ENCODE results near the gene P2RX3. TPM values are rescaled to one million over a fixed set of nuclear protein-coding genes. Genes with fewer than 3 reads are reported as not detected.
A peak's percentile ranks its signal among the peaks of the same experiment; 100 is the strongest.

The P2RX3 gene
- total RNA-seq, 1 experiment from 2014 or later, result not detected

DNA sequence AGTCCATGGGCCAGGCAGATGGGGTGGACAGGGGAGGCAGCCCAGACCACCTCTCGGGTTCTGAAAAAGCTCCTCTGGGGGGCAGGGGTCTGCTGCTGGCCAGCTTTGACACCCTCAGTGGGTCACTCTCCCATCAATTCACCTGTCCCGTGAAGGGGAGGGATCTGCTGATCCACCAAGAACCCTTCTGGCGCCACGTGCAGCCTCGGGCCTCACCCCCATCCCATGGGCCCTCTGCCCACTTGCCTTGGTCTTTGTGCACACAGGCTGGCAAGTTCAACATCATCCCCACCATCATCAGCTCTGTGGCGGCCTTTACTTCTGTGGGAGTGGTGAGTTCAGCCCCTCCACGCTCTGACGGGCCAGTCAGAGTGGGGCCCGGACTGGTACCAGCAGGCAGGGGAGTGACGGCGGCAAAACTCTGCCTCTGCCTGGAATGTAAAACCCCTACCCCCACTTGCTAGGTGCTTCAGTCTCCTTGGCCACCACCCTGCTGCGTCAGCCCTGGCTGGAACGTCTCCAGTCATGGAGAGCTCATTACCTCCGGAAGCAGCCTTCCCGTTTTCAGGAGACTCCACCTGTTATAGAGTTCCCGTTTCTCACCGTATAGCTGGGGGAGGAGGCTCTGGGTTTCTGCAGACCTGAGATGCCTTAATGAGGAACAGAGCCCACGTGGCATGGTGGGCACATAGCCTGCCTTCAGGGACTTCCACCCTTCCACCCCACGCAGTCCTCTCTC lies 30.1 kb downstream of the P2RX3 start:
- DNase-seq, result peak in 1 of 2 experiments; percentile 21
- CTCF ChIA-PET, result interaction anchor here (0.5 to 1.8 kb wide), 3 partner anchors 91 to 1284 kb away, joined by 3 to 4 read pairs (median 3); no protein-coding TSS in a partner anchor
- H3K4me3 ChIP-seq, result no peak overlapping the region

DNA sequence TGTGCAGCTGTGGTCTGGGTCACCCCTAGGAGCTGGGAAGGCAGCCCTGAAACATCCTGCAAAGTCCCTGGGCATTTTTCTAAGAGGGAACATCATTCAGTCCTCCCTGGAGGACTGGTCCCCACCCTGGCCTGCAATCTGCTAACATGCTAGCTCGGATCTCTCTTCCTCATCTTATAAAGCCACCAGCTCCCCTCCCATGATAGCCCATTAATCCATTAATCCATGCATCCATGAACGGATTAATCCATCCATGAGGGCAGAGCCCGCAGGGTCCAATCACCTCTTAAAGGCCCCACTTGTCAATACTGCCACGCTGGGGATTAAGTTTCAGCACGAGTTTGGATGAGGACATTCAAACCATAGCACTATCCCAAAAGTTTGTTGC lies 30.7 kb downstream of the P2RX3 start:
- H3K4me2 ChIP-seq, result peak overlapping the region; percentile 23; the same call in 1 of the 2 replicates
- H2AFZ ChIP-seq, result no peak overlapping the region
- ChIA-PET CTCF (interaction anchor here (0.5 to 1.8 kb wide), 3 partner anchors 90 to 1283 kb away, joined by 3 to 4 read pairs (median 3); no protein-coding TSS in a partner anchor), POLR2A (ENCODE audit: unreplicated experiment) (no interaction called here)
- H3K36me3 ChIP-seq (ENCODE audit: low read depth), result no peaks in the 10 kb centered on the region
- no peaks in the 10 kb centered on the region for H3F3A ChIP-seq (ENCODE audit: insufficient read depth, low read depth)
- H3K4me3 ChIP-seq, result no peak overlapping the region
- no TSS peak for BruUV-seq (replicated peaks)
- DNase-seq, result no peak
- peaks cover 22% of the 10 kb centered on the region; the same call in 1 of the 2 replicates for H3K27me3 ChIP-seq (ENCODE audit: insufficient read depth, low read depth)
- TF ChIP-seq, protein P1, sequence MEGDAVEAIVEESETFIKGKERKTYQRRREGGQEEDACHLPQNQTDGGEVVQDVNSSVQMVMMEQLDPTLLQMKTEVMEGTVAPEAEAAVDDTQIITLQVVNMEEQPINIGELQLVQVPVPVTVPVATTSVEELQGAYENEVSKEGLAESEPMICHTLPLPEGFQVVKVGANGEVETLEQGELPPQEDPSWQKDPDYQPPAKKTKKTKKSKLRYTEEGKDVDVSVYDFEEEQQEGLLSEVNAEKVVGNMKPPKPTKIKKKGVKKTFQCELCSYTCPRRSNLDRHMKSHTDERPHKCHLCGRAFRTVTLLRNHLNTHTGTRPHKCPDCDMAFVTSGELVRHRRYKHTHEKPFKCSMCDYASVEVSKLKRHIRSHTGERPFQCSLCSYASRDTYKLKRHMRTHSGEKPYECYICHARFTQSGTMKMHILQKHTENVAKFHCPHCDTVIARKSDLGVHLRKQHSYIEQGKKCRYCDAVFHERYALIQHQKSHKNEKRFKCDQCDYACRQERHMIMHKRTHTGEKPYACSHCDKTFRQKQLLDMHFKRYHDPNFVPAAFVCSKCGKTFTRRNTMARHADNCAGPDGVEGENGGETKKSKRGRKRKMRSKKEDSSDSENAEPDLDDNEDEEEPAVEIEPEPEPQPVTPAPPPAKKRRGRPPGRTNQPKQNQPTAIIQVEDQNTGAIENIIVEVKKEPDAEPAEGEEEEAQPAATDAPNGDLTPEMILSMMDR (conservative IDR thresholded peaks at IDR 0.05), result no peak
- TF ChIP-seq EZH2 (IDR thresholded peaks at IDR 0.05; ENCODE audit: low read depth), result no peak
- H3K9me2 ChIP-seq (ENCODE audit: insufficient read depth), result no peaks in the 10 kb centered on the region
- no peaks in the 10 kb centered on the region for H4K20me1 ChIP-seq (ENCODE audit: insufficient read depth)
- intact Hi-C loops (cut with micrococcal nuclease; ENCODE audit: unreplicated experiment), result no loop called here
- no peak overlapping the region for H3K27ac ChIP-seq
- no peaks in the 10 kb centered on the region for H3K4me1 ChIP-seq (replicated peaks; ENCODE audit: insufficient read depth)
- no peaks in the 10 kb centered on the region for H3K79me2 ChIP-seq (ENCODE audit: low read depth)
- no peaks in the 10 kb centered on the region for H3K9me3 ChIP-seq (ENCODE audit: insufficient read depth, low read depth)

More for the DNA sequence above, 30.1 kb downstream of the P2RX3 start:
- Histone ChIP-seq H3K4me1 (replicated peaks; ENCODE audit: insufficient read depth) (no peaks in the 10 kb centered on the region), H3K36me3 (ENCODE audit: low read depth) (no peaks in the 10 kb centered on the region), H3K27me3 (ENCODE audit: insufficient read depth, low read depth) (peaks cover 28% of the 10 kb centered on the region; the same call in 1 of the 2 replicates), H2AFZ (no peak overlapping the region), H3K9me3 (ENCODE audit: insufficient read depth, low read depth) (no peaks in the 10 kb centered on the region), H4K20me1 (ENCODE audit: insufficient read depth) (no peaks in the 10 kb centered on the region), H3K27ac (no peak overlapping the region), H3F3A (ENCODE audit: insufficient read depth, low read depth) (no peaks in the 10 kb centered on the region), H3K4me2 (peak overlapping the region; percentile 23; the same call in 1 of the 2 replicates), H3K79me2 (ENCODE audit: low read depth) (no peaks in the 10 kb centered on the region), H3K9me2 (ENCODE audit: insufficient read depth) (no peaks in the 10 kb centered on the region)
- intact Hi-C loops (cut with micrococcal nuclease; ENCODE audit: unreplicated experiment), result no loop called here
- TF ChIP-seq, protein P1 (conservative IDR thresholded peaks at IDR 0.05), result no peak
- TF ChIP-seq EZH2 (IDR thresholded peaks at IDR 0.05; ENCODE audit: low read depth), result no peak
- POLR2A ChIA-PET (ENCODE audit: unreplicated experiment), result no interaction called here
- BruUV-seq (replicated peaks), result no TSS peak

DNA sequence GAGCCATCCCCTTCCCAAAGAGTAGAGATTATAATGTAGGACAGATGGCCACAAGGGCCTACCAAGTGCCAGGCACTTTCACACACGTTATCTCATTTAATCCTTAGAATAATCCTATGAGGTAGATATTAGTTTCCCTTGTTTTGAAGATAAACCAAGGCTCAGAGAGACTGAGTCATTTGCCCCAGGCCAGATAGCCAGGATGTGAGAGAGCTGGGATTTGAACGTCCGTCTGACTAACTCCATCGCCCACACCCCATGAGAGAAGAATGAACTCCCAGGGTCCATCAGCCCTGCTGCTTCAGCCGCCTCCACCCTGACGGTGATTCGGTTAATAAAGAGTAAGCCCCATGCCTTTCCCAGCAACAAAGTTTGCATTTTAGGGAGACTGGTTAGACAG lies 32.1 kb downstream of the P2RX3 start:
- TF ChIP-seq, protein P1 (conservative IDR thresholded peaks at IDR 0.05), result no peak
- TF ChIP-seq EZH2 (IDR thresholded peaks at IDR 0.05; ENCODE audit: low read depth), result no peak
- no TSS peak for BruUV-seq (replicated peaks)
- ChIA-PET CTCF (no interaction called here), POLR2A (ENCODE audit: unreplicated experiment) (no interaction called here)
- H3K9me2 ChIP-seq (ENCODE audit: insufficient read depth), result no peaks in the 10 kb centered on the region
- no peak overlapping the region for H3K4me2 ChIP-seq
- H3K27ac ChIP-seq, result no peak overlapping the region
- no peak overlapping the region for H3K4me3 ChIP-seq
- intact Hi-C loops (cut with micrococcal nuclease; ENCODE audit: unreplicated experiment), result no loop called here
- no peaks in the 10 kb centered on the region for H4K20me1 ChIP-seq (ENCODE audit: insufficient read depth)
- H3K4me1 ChIP-seq (replicated peaks; ENCODE audit: insufficient read depth), result no peaks in the 10 kb centered on the region
- H3K9me3 ChIP-seq (ENCODE audit: insufficient read depth, low read depth), result no peaks in the 10 kb centered on the region
- 0 out of 2 replicates have a peak, but pooled peaks cover 13% of the 10 kb centered on the region for H3K27me3 ChIP-seq (ENCODE audit: insufficient read depth, low read depth)
- DNase-seq, result no peak
- H3F3A ChIP-seq (ENCODE audit: insufficient read depth, low read depth), result no peaks in the 10 kb centered on the region
- no peaks in the 10 kb centered on the region for H3K36me3 ChIP-seq (ENCODE audit: low read depth)
- no peaks in the 10 kb centered on the region for H3K79me2 ChIP-seq (ENCODE audit: low read depth)
- no peak overlapping the region for H2AFZ ChIP-seq

Data from PC-9 (cell line).